ENCODE results near the gene CACNA2D4. TPM values are rescaled to one million over a fixed set of nuclear protein-coding genes. Genes with fewer than 3 reads are reported as not detected.

Gene CACNA2D4
- total RNA-seq, 4 donors from 2014 or later = 0.84 to 3.8 (median 3.4) TPM

GRCh38 chr12:1931642-1932041, 13.2 kb upstream of the CACNA2D4 start:
- H3K9me3 ChIP-seq = no peaks in the 10 kb centered on the region
- H3K27ac ChIP-seq (replicated peaks in 1 of 4) = peak overlapping the region in 3 of 4 donors; percentile 49 to 77 (median 53)

DNA sequence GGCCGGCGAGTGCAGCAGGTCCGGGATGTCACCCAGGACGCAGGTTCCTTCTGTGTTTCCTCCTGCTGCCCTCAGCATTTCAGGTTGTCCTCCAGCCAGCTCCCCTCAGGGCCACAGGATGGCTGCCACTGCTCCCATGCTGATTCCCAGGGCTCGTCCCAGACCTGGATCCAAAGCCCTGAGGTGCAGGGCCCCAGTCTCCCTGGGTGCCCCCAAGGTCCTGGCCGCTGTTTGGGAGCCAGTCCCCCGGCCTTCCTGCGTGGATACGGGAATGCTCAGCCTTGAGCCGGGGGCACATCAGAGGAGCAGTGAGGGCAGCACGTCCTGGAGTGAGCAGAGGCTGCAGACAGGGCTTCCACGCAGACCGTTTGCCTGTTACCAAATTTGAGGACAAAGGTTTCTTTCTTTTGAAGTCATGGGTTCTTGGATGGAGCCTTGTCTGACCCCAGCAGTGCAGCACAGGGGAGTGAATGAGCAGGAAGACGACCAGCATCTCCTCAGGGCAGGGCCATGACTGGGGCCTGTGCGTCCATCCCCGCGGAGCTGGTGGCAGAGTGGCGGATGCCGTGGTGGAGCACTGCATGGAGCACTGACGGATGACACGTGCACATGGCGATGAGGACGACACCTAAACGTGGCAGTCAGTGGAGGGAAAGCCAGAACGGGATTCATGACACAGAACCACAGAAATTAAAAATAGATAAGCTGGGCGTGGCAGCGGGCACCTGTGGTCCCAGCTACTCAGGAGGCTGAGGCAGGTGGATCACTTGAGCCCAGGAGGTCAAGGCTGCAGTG, 12.5 kb upstream of the CACNA2D4 start:
- no peak for TF ChIP-seq POLR2A (IDR thresholded peaks at IDR 0.05; ENCODE audit: low read depth)
- TF ChIP-seq POLR2AphosphoS5 (IDR thresholded peaks at IDR 0.05) = no peak
- no peak for TF ChIP-seq CTCF (IDR thresholded peaks at IDR 0.05)
- no peak for TF ChIP-seq EP300 (IDR thresholded peaks at IDR 0.05)
- no peaks in the 10 kb centered on the region for H3K27me3 ChIP-seq
- WGBS = 87% methylated on average over 25 of the region's 27 CpGs
- peak overlapping the region in 3 of 4 donors; percentile 49 to 77 (median 53) for H3K27ac ChIP-seq (replicated peaks in 1 of 4)
- H3K9me3 ChIP-seq = no peaks in the 10 kb centered on the region
- H3K36me3 ChIP-seq = no peaks in the 10 kb centered on the region
- intact Hi-C loops (cut with DNase I) = no loop called here
- no peak for DNase-seq (ENCODE audit: extremely low spot score)
- peaks cover 48 to 87% (median 69%) of the 10 kb centered on the region in 4 donors for H3K4me1 ChIP-seq
- no peak overlapping the region for H3K4me3 ChIP-seq

More at GRCh38 chr12:1931642-1932041, 13.2 kb upstream of the CACNA2D4 start:
- no peaks in the 10 kb centered on the region for H3K27me3 ChIP-seq
- DNase-seq (ENCODE audit: extremely low spot score) = no peak
- H3K4me1 ChIP-seq = peaks cover 44 to 87% (median 72%) of the 10 kb centered on the region in 4 donors
- H3K4me3 ChIP-seq = no peak overlapping the region
- no peak for TF ChIP-seq CTCF (IDR thresholded peaks at IDR 0.05)
- TF ChIP-seq EP300 (IDR thresholded peaks at IDR 0.05) = no peak
- no peak for TF ChIP-seq POLR2A (IDR thresholded peaks at IDR 0.05; ENCODE audit: low read depth)
- TF ChIP-seq POLR2AphosphoS5 (IDR thresholded peaks at IDR 0.05) = no peak
- intact Hi-C loops (cut with DNase I) = no loop called here
- H3K36me3 ChIP-seq = no peaks in the 10 kb centered on the region
- WGBS = 85% methylated on average over 9 of the region's 9 CpGs

- Histone ChIP-seq H3K27me3 (no peaks in the 10 kb centered on the region), H3K4me3 (no peak overlapping the region), H3K9me3 (no peaks in the 10 kb centered on the region), H3K4me1 (peaks cover 47 to 87% (median 68%) of the 10 kb centered on the region in 4 donors), H3K27ac (replicated peaks in 1 of 4) (no peak overlapping the region), H3K36me3 (no peaks in the 10 kb centered on the region)
- intact Hi-C loops (cut with DNase I) = no loop called here
- 74% methylated on average over 11 of the region's 11 CpGs for WGBS
- DNase-seq (ENCODE audit: extremely low spot score) = no peak
- TF ChIP-seq CTCF (IDR thresholded peaks at IDR 0.05) = no peak
- TF ChIP-seq POLR2A (IDR thresholded peaks at IDR 0.05; ENCODE audit: low read depth) = no peak
- TF ChIP-seq EP300 (IDR thresholded peaks at IDR 0.05) = no peak
- TF ChIP-seq POLR2AphosphoS5 (IDR thresholded peaks at IDR 0.05) = no peak
Measured at GRCh38 chr12:1929985-1930802, 11.7 kb upstream of the CACNA2D4 start.

DNA sequence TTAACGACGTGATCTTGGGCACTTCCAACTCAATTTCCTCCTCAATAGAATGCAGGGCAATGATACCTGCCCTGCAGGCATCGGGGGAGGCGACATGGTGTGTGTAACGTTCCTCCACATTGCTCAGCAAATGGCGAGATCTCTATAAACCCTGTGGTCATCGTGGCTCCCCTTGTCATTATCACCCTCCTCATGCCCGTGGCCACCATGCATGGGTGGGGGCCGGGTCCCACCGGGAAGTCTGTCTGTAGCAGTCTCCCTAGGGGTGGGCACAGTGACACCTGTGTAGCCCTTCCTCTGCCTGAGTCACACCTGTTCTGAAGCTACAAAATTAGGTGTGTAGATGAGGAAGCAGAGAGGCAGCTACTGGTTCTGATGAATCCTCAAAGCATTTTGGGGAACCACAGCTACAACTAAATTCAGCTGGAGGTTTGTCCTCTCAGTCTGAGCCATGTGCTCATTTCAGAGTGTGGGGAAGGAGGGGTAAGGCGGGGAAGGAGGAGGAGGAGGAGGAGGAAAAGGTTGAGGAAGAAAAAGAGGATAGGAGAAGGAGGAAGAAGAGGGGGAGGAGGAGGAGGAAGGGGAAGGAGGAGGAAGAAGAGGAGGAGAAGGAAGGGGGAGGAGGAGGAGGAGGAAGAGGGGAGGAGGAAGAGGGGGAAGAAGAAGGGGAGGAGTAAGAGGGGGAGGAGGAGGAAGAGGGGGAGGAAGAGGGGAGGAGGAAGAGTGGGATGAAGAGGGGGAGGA, 11.0 kb upstream of the CACNA2D4 start:
- TF ChIP-seq POLR2AphosphoS5 (IDR thresholded peaks at IDR 0.05) (no peak), POLR2A (IDR thresholded peaks at IDR 0.05; ENCODE audit: low read depth) (no peak), EP300 (IDR thresholded peaks at IDR 0.05) (no peak), CTCF (IDR thresholded peaks at IDR 0.05) (no peak)
- Histone ChIP-seq H3K36me3 (no peaks in the 10 kb centered on the region), H3K9me3 (no peaks in the 10 kb centered on the region), H3K27me3 (no peaks in the 10 kb centered on the region), H3K4me3 (no peak overlapping the region), H3K27ac (replicated peaks in 1 of 4) (no peak overlapping the region), H3K4me1 (peaks cover 54 to 84% (median 74%) of the 10 kb centered on the region in 4 donors)
- intact Hi-C loops (cut with DNase I) = no loop called here
- 85% methylated on average over 11 of the region's 11 CpGs for WGBS
- no peak for DNase-seq (ENCODE audit: extremely low spot score)

Measured in esophagus muscularis mucosa (tissue), 4 donors.